Heart right ventricle (tissue), 16 donors: ENCODE measurements around the gene FAM98A. TPM values are rescaled to one million over a fixed set of nuclear protein-coding genes. Genes with fewer than 3 reads are reported as not detected.
A peak's percentile ranks its signal among the peaks of the same experiment; 100 is the strongest.

Experiments
- ATAC-seq, 8 donors: fragments of 200-7000 bp; cut with Tn5 transposase; one replicate each; pipeline ENCODE4 v1.9.1; 2020; ENCODE audit warnings: mild to moderate bottlenecking in 8 of 8, moderate library complexity in 8 of 8, moderate number of reproducible peaks in 1 of 8
- DNase-seq, 2 donors: peaks; one replicate each; pipeline ENCODE4 v3.0.0-alpha.2; 2020
- H3K27ac ChIP-seq, 10 donors: fragments of 200-600 bp; sonication (generic) in 2 of 10; one replicate each; pipeline versions ENCODE4 v1.5.0 to v1.8.0; 2020 to 2022; ENCODE audit warnings: mild to moderate bottlenecking in 3 of 10
- H3K27me3 ChIP-seq, 7 donors: fragments of 200-600 bp; one replicate each; pipeline ENCODE4 v1.8.0; 2021 to 2022; ENCODE audit warnings: mild to moderate bottlenecking in 2 of 7
- H3K36me3 ChIP-seq, 9 donors: fragments of 200-600 bp; sonication (generic) in 1 of 9; one replicate each; pipeline versions ENCODE4 v1.5.0 to v1.8.0; 2020 to 2022; ENCODE audit warnings: mild to moderate bottlenecking in 2 of 9
- H3K4me1 ChIP-seq, 9 donors: fragments of 200-600 bp; sonication (generic) in 1 of 9; one replicate each; pipeline versions ENCODE4 v1.5.0 to v1.8.0; 2020 to 2022; ENCODE audit warnings: mild to moderate bottlenecking in 4 of 9
- H3K4me3 ChIP-seq, 10 donors: fragments of 200-600 bp; sonication (generic) in 2 of 10; one replicate each; pipeline versions ENCODE4 v1.5.0 to v1.8.0; 2020 to 2022; ENCODE audit warnings: mild to moderate bottlenecking in 7 of 10, moderate library complexity in 2 of 10
- H3K9me3 ChIP-seq, 11 donors: fragments of 200-600 bp in 10 of 11; sonication (generic) in 2 of 11; one replicate each; pipeline versions ENCODE4 v1.5.0 to v1.8.0; 2013 to 2022; ENCODE audit warnings: mild to moderate bottlenecking in 2 of 11, control low read depth in 1 of 11, moderate library complexity in 1 of 11
- CTCF ChIP-seq, 9 donors: fragments of 200-600 bp; sonication (generic) in 2 of 9; IDR thresholded peaks; one replicate each; pipeline versions ENCODE4 v1.5.0 to v1.8.0; 2021 to 2022; ENCODE audit warnings: antibody characterized with exemption in 9 of 9, mild to moderate bottlenecking in 5 of 9, moderate library complexity in 1 of 9
- WGBS, 2 donors: extraction: QIAGEN DNeasy Blood & Tissue Kit; methylation state at CpG; one replicate each; pipeline ENCODE4 v1.1.7; 2013; ENCODE audit warnings: inconsistent platforms in 1 of 2; 5-methylcytosine and 5-hydroxymethylcytosine counted together
- intact Hi-C, 10 donors: fragments of 100-400 bp; cut with DNase I; formaldehyde crosslinking; loops; one replicate each; pipeline versions ENCODE4 v1.11.1 to v1.14.2; 2022
- polyA plus RNA-seq, 2 donors: library from polyadenylated mRNA; stranded (reverse); fragments of 200-250 nt; gene quantifications; one replicate each; pipeline ENCODE4 v1.2.3, GENCODE V29; 2013
- total RNA-seq, 10 donors: library from RNA; stranded (reverse); fragmentation: NEBNext Ultra II Directional in 3 of 10; extraction: Animal tissue kit (Norgen Biotek cat#: 25700) in 3 of 10; gene quantifications; one replicate each; pipeline versions ENCODE4 v1.2.1 to v1.2.4, GENCODE V29; 2021 to 2023
- donor health status: Arrhythmogenic right ventricular cardiomyopathy.
- donor health status: ischemic (EF 13 %, LVEDD 7.1; RV severe dilation, severe dysfunction).
- donor health status: healthy with polysubstance abuse.
- donor health status: DM: no; HTN: yes; CAD: no.
- donor health status: DM: no; HTN: no; CAD: no.
- donor health status: ischemic (EF 25% LVEDD 6.9; RV normal size, moderate dysfunction).
- donor health status: ischemic (EF 25% LVEDD 5.7; RV mildly dilated, moderate dysfunction).
- donor health status: healthy.
- donor health status: DM: yes; HTN: yes; CAD: no.
- donor health status: Ischemic cardiomyopathy.
- donor health status: ischemic (EF 35%, LVEDD 5.7; RV mildly dilated, moderate dysfunction).
- donor health status: nonischemic (EF 11% LVEDD 7.7; RV severe dilation, severe dysfunction).
- donor health status: DM: yes; HTN: yes; CAD: no.
- donor health status: PGD.
- donor health status: ischemic (EF 29% LVEDD 5.4; RV normal size, mild dysfunction).
- donor health status: nonischemic (EF 23%, LVEDD 6.1; RV moderate dilation, normal function).

Gene FAM98A
- total and polyA plus RNA-seq, 12 donors = 27.7 to 92.3 (median 68.5) TPM

- WGBS, 2 donors = 91 to 95% methylated on average over 4 of the region's 4 CpGs
- Histone ChIP-seq H3K27me3 (no peaks in the 10 kb centered on the region), H3K4me1 (peaks cover 0 to 27% (median 4%) of the 10 kb centered on the region in 9 donors), H3K36me3 (no peaks in the 10 kb centered on the region), H3K27ac (no peak overlapping the region), H3K9me3 (no peaks in the 10 kb centered on the region), H3K4me3 (no peak overlapping the region)
- no peak for TF ChIP-seq CTCF (IDR thresholded peaks at IDR 0.05)
- ATAC-seq (no peak), DNase-seq (no peak)
- intact Hi-C loops = no loop called here
These were observed 7.0 kb upstream of the FAM98A start for GRCh38 chr2:33606100-33606499.

- 73 to 80% methylated on average over 6 of the region's 6 CpGs for WGBS, 2 donors
- ATAC-seq (no peak), DNase-seq (no peak)
- Histone ChIP-seq H3K27me3 (no peaks in the 10 kb centered on the region), H3K4me1 (peaks cover 0 to 28% (median 4%) of the 10 kb centered on the region in 9 donors), H3K36me3 (no peaks in the 10 kb centered on the region), H3K27ac (peak overlapping the region in 3 of 10 donors; percentile 10 to 19 (median 12)), H3K9me3 (no peaks in the 10 kb centered on the region), H3K4me3 (no peak overlapping the region)
- TF ChIP-seq CTCF (IDR thresholded peaks at IDR 0.05) = no peak
- intact Hi-C loops = no loop called here
These were observed 6.0 kb upstream of the FAM98A start for GRCh38 chr2:33605056-33605455.

- intact Hi-C loops = no loop called here
- no peak for DNase-seq
- Histone ChIP-seq H3K4me3 (no peak overlapping the region), H3K4me1 (peaks cover 0 to 32% (median 6%) of the 10 kb centered on the region in 9 donors), H3K36me3 (no peaks in the 10 kb centered on the region), H3K9me3 (no peaks in the 10 kb centered on the region), H3K27ac (no peak overlapping the region), H3K27me3 (no peaks in the 10 kb centered on the region)
- ATAC-seq = no peak
- 79 to 81% methylated on average over 3 of the region's 3 CpGs for WGBS, 2 donors
- no peak for TF ChIP-seq CTCF (IDR thresholded peaks at IDR 0.05)
These were observed 4.3 kb upstream of the FAM98A start for GRCh38 chr2:33603416-33603815.

GRCh38 chr2:33602201-33602830 is 3.2 kb upstream of the FAM98A start:
- no peak for DNase-seq
- Histone ChIP-seq H3K27ac (no peak overlapping the region), H3K27me3 (no peaks in the 10 kb centered on the region), H3K4me3 (no peak overlapping the region), H3K4me1 (peaks cover 4 to 32% (median 14%) of the 10 kb centered on the region in 9 donors), H3K9me3 (no peaks in the 10 kb centered on the region), H3K36me3 (no peaks in the 10 kb centered on the region)
- ATAC-seq = no peak
- intact Hi-C loops = no loop called here
- no peak for TF ChIP-seq CTCF (IDR thresholded peaks at IDR 0.05)
- WGBS, 2 donors = 84 to 85% methylated on average over 6 of the region's 6 CpGs
